ENCODE results near the gene FOCAD. TPM values are rescaled to one million over a fixed set of nuclear protein-coding genes. Genes with fewer than 3 reads are reported as not detected.

FOCAD gene
- total and polyA plus RNA-seq, 2 of the 8 experiments (the other 6 are each of a cell fraction or from before 2014, with no cell fraction given): 22.0 to 38.4 TPM

GRCh38 chr9:20684035-20684874 is at the start of gene FOCAD (continued):
- 0 out of 2 replicates have a peak, but pooled peaks have one; percentile 41 for TF ChIP-seq SUZ12 (IDR thresholded peaks at IDR 0.05; ENCODE audit: low read length)
- no peak for TF ChIP-seq CBX8 (IDR thresholded peaks at IDR 0.05; ENCODE audit: borderline replicate concordance, low read depth, low read length)
- no peak for TF ChIP-seq BRCA1 (IDR thresholded peaks at IDR 0.05; ENCODE audit: low read depth, low read length)
- TF ChIP-seq SAP30 (IDR thresholded peaks at IDR 0.05; ENCODE audit: insufficient read depth, insufficient replicate concordance, low read length): no peak
- TF ChIP-seq ATF3 (IDR thresholded peaks at IDR 0.05; ENCODE audit: insufficient read depth, low read depth, low read length): no peak
- no peak for TF ChIP-seq EZH2 (IDR thresholded peaks at IDR 0.05; ENCODE audit: low read depth, low read length, severe bottlenecking)
- TF ChIP-seq TCF12 (IDR thresholded peaks at IDR 0.05; ENCODE audit: low read depth, low read length): no peak
- no peak for TF ChIP-seq SIX5 (IDR thresholded peaks at IDR 0.05; ENCODE audit: low read depth, low read length)
- peak; percentile 90 for TF ChIP-seq PHF8 (conservative IDR thresholded peaks at IDR 0.05; ENCODE audit: low read depth, low read length)
- no peak for TF ChIP-seq GABPA (IDR thresholded peaks at IDR 0.05; ENCODE audit: borderline replicate concordance, insufficient read depth, low read length)
- TF ChIP-seq RXRA (IDR thresholded peaks at IDR 0.05; ENCODE audit: insufficient read depth, low read depth, low read length): no peak
- 0 out of 2 replicates have a peak, but pooled peaks have one; percentile 15 for TF ChIP-seq BACH1 (IDR thresholded peaks at IDR 0.05; ENCODE audit: low read length)
- no peak for TF ChIP-seq EP300 (IDR thresholded peaks at IDR 0.05; ENCODE audit: borderline replicate concordance in 1 of 2, low read depth in 2 of 2, low read length in 2 of 2)
- TF ChIP-seq POLR2A (IDR thresholded peaks at IDR 0.05; ENCODE audit: control extremely low read depth in 1 of 2, low read depth in 2 of 2, low read length in 2 of 2): peak; percentile 97
- TF ChIP-seq, protein P1, sequence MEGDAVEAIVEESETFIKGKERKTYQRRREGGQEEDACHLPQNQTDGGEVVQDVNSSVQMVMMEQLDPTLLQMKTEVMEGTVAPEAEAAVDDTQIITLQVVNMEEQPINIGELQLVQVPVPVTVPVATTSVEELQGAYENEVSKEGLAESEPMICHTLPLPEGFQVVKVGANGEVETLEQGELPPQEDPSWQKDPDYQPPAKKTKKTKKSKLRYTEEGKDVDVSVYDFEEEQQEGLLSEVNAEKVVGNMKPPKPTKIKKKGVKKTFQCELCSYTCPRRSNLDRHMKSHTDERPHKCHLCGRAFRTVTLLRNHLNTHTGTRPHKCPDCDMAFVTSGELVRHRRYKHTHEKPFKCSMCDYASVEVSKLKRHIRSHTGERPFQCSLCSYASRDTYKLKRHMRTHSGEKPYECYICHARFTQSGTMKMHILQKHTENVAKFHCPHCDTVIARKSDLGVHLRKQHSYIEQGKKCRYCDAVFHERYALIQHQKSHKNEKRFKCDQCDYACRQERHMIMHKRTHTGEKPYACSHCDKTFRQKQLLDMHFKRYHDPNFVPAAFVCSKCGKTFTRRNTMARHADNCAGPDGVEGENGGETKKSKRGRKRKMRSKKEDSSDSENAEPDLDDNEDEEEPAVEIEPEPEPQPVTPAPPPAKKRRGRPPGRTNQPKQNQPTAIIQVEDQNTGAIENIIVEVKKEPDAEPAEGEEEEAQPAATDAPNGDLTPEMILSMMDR (IDR thresholded peaks at IDR 0.05; ENCODE audit: control extremely low read depth in 1 of 3, insufficient read depth in 1 of 3, low read depth in 1 of 3, low read length in 3 of 3): no peak
- peak; percentile 94 for TF ChIP-seq EGR1 (IDR thresholded peaks at IDR 0.05; ENCODE audit: borderline replicate concordance, low read depth, low read length)
- TF ChIP-seq, protein P2, sequence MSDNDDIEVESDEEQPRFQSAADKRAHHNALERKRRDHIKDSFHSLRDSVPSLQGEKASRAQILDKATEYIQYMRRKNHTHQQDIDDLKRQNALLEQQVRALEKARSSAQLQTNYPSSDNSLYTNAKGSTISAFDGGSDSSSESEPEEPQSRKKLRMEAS (IDR thresholded peaks at IDR 0.05): peak; percentile 60
- TF ChIP-seq TAF7 (optimal IDR thresholded peaks at IDR 0.05; ENCODE audit: borderline replicate concordance, low read depth, low read length): peak; percentile 95
- peak; percentile 15; the same call in 1 of the 2 replicates for TF ChIP-seq KDM1A (IDR thresholded peaks at IDR 0.05; ENCODE audit: borderline replicate concordance, low read length)
- peak; percentile 84 for TF ChIP-seq CHD2 (IDR thresholded peaks at IDR 0.05; ENCODE audit: low read length)

Data from H1 (cell line).